Karpas-422 (cell line): ENCODE results near the gene ZNF784. TPM values are rescaled to one million over a fixed set of nuclear protein-coding genes. Genes with fewer than 3 reads are reported as not detected.

Experiments
- DNase-seq: peaks from one replicate; pipeline ENCODE4 v3.0.0-alpha.2; 2015
- H2AFZ ChIP-seq: fragments of 200-600 bp; sonication (generic); 2 replicates; pipeline ENCODE4 v1.6.1; 2014; ENCODE audit warnings: antibody characterized with exemption, low read length, mixed read lengths
- H3K27ac ChIP-seq: fragments of 200-600 bp; sonication (generic); 2 replicates; pipeline ENCODE4 v1.5.1; 2014; ENCODE audit warnings: mild to moderate bottlenecking, low read length, moderate library complexity
- H3K27me3 ChIP-seq: fragments of 200-600 bp; sonication (generic); 2 replicates; pipeline ENCODE4 v1.6.1; 2014; ENCODE audit warnings: low read length, mixed read lengths
- H3K36me3 ChIP-seq: fragments of 200-600 bp; sonication (generic); 2 replicates; pipeline ENCODE4 v1.6.1; 2014; ENCODE audit warnings: low read length, mixed read lengths; ENCODE audit not compliant: insufficient read depth
- H3K4me1 ChIP-seq: fragments of 200-600 bp; sonication (generic); 2 replicates; pipeline ENCODE4 v1.6.1; 2014; ENCODE audit warnings: mild to moderate bottlenecking, low read length, mixed read lengths
- H3K4me2 ChIP-seq: fragments of 200-600 bp; sonication (generic); 2 replicates; pipeline ENCODE4 v1.6.1; 2014; ENCODE audit warnings: low read length, low read depth, mild to moderate bottlenecking; ENCODE audit not compliant: poor library complexity, severe bottlenecking
- H3K4me3 ChIP-seq: fragments of 200-600 bp; sonication (generic); 2 replicates; pipeline ENCODE4 v1.5.1; 2014; ENCODE audit warnings: mild to moderate bottlenecking, antibody characterized with exemption, low read length, mixed read lengths
- H3K79me2 ChIP-seq: fragments of 200-600 bp; sonication (generic); 2 replicates; pipeline ENCODE4 v1.6.1; 2014; ENCODE audit warnings: mild to moderate bottlenecking, low read length, mixed read lengths
- H3K9ac ChIP-seq: fragments of 200-600 bp; sonication (generic); 2 replicates; pipeline ENCODE4 v1.6.0; 2014; ENCODE audit warnings: low read length
- H3K9me2 ChIP-seq: fragments of 200-600 bp; sonication (generic), shearing (Covaris generic); replicated peaks from 2 replicates; pipeline ENCODE4 v1.6.0; 2014; ENCODE audit warnings: mild to moderate bottlenecking, low read length, moderate library complexity; ENCODE audit not compliant: insufficient read depth
- H3K9me3 ChIP-seq: fragments of 300-700, 200-600 bp; sonication (generic); 2 replicates; pipeline ENCODE4 v1.6.1; 2014; ENCODE audit warnings: low read length, mixed read lengths
- H4K20me1 ChIP-seq: fragments of 200-600 bp; sonication (generic); 2 replicates; pipeline ENCODE4 v1.6.1; 2014; ENCODE audit warnings: mild to moderate bottlenecking, antibody characterized with exemption, low read length, low read depth; ENCODE audit not compliant: insufficient read depth
- total RNA-seq: library from RNA; depleted of rRNA; stranded (reverse); fragments of >200 nt; shearing (Covaris generic); gene quantifications from 2 replicates; pipeline ENCODE4 v1.2.3, GENCODE V29; 2014; ENCODE audit warnings: low replicate concordance

The ZNF784 gene
- total RNA-seq, 1 experiment from 2014 or later = 2.8 TPM

DNA sequence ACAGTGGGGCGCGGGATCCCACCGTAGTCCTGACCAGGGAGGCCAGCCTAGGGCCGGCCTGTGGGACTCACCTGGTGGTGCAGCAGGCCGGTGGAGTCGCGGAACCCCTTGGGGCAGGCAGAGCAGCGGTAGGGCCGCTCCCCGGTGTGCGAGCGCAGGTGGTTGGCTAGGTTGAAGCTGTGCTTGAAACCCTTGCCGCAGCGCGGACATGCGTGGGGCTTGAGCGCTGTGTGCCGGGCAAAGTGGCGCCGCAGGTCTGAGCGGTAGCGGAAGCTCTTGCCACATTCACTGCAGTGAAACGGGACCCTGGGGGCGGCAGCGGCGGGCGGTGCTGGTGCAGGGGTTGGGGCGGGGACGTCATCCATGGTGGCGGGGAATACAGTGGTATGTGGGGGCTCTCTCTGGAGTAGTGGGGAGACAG is 26.9 kb downstream of the ZNF784 start:
- H3K27me3 ChIP-seq = no peaks in the 10 kb centered on the region
- H3K9me3 ChIP-seq = no peaks in the 10 kb centered on the region
- no peak overlapping the region for H3K4me3 ChIP-seq
- H3K4me2 ChIP-seq = no peak overlapping the region
- no peak for DNase-seq
- peaks cover 21% of the 10 kb centered on the region for H3K36me3 ChIP-seq
- H3K79me2 ChIP-seq = peaks cover 9% of the 10 kb centered on the region
- H3K9me2 ChIP-seq = no peaks in the 10 kb centered on the region
- no peak overlapping the region for H3K27ac ChIP-seq
- no peak overlapping the region for H2AFZ ChIP-seq
- no peaks in the 10 kb centered on the region for H4K20me1 ChIP-seq
- H3K9ac ChIP-seq = no peak overlapping the region
- peaks cover 16% of the 10 kb centered on the region for H3K4me1 ChIP-seq

DNA sequence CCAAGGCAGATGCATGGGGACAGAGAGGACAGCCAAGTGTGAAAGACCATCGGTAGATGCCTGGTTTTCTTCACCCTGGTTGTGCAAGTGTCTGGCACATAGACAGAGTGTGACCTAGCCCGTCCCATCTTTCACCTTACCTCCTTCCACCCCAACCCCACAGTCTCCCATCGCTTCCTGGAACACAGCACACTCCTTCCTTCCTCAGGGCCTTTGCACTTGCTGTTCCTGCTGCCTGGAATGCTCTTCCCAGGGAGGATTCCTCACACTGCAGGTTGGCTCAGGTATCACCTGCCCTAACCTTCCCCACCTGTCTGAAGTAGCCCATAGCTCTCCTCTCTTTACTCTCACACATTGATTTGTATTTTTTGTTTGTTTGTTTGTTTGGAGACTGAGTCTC is 28.1 kb downstream of the ZNF784 start:
- H3K4me3 ChIP-seq = no peak overlapping the region
- H3K36me3 ChIP-seq = peaks cover 21% of the 10 kb centered on the region

GRCh38 chr19:55594996-55595545 is 29.3 kb downstream of the ZNF784 start:
- Histone ChIP-seq H3K36me3 (peaks cover 21% of the 10 kb centered on the region), H3K4me2 (no peak overlapping the region), H3K79me2 (peaks cover 9% of the 10 kb centered on the region)

More for the DNA sequence above, 28.1 kb downstream of the ZNF784 start:
- no peaks in the 10 kb centered on the region for H3K9me2 ChIP-seq
- DNase-seq = no peak
- peaks cover 16% of the 10 kb centered on the region for H3K4me1 ChIP-seq
- H4K20me1 ChIP-seq = no peaks in the 10 kb centered on the region
- no peaks in the 10 kb centered on the region for H3K9me3 ChIP-seq
- H3K79me2 ChIP-seq = peaks cover 9% of the 10 kb centered on the region
- no peak overlapping the region for H3K4me2 ChIP-seq
- H3K27ac ChIP-seq = no peak overlapping the region
- no peak overlapping the region for H3K9ac ChIP-seq
- H3K27me3 ChIP-seq = no peaks in the 10 kb centered on the region
- H2AFZ ChIP-seq = no peak overlapping the region

DNA sequence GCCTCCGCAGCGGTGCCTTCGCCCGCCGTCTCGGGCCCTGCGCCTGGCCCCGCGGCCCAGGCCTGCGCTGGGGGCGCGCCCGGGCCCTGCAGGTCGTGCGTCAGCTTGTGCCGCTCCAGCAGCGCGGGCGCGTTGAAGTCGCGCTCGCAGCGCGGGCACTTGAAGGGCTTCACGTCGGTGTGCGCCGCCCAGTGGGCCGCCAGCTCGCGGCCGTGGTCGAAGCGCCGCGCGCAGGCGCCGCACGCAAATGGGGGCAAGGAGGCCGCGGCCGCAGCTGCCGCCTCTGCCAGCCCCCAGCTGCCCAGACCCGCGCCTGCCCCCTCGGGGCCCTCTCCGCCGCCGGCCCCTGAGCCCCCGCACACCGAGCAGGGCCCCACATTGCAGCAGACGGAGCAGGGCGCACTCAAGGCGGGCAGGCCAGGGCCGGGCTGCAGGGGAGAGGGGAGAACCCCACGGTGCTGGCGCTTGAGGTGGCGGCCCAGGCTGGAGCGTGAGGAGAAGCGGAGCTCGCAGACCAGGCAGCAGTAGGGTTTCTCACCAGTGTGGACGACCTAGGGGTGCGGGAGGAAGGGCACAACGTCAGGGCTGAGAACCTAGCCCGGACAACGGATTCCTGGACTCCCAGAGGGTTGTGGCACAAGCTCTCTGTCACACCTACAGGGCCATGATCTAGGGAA is 31.1 kb downstream of the ZNF784 start:
- H4K20me1 ChIP-seq = no peaks in the 10 kb centered on the region
- no peaks in the 10 kb centered on the region for H3K27me3 ChIP-seq
- DNase-seq = no peak
- H3K9me2 ChIP-seq = no peaks in the 10 kb centered on the region
- peaks cover 2% of the 10 kb centered on the region for H3K4me1 ChIP-seq
- no peak overlapping the region for H3K9ac ChIP-seq
- no peak overlapping the region for H3K4me3 ChIP-seq
- H3K27ac ChIP-seq = no peak overlapping the region
- no peaks in the 10 kb centered on the region for H3K9me3 ChIP-seq
- H3K4me2 ChIP-seq = no peak overlapping the region
- H2AFZ ChIP-seq = no peak overlapping the region
- peaks cover 5% of the 10 kb centered on the region for H3K79me2 ChIP-seq
- peaks cover 21% of the 10 kb centered on the region for H3K36me3 ChIP-seq

More at GRCh38 chr19:55594996-55595545, 29.3 kb downstream of the ZNF784 start:
- no peak overlapping the region for H3K4me3 ChIP-seq
- H3K9me3 ChIP-seq = no peaks in the 10 kb centered on the region
- no peaks in the 10 kb centered on the region for H3K9me2 ChIP-seq
- H3K27me3 ChIP-seq = no peaks in the 10 kb centered on the region
- no peak overlapping the region for H3K9ac ChIP-seq
- H4K20me1 ChIP-seq = no peaks in the 10 kb centered on the region
- H3K4me1 ChIP-seq = peaks cover 7% of the 10 kb centered on the region
- H2AFZ ChIP-seq = no peak overlapping the region
- DNase-seq = peak; percentile 58
- H3K27ac ChIP-seq = no peak overlapping the region

DNA sequence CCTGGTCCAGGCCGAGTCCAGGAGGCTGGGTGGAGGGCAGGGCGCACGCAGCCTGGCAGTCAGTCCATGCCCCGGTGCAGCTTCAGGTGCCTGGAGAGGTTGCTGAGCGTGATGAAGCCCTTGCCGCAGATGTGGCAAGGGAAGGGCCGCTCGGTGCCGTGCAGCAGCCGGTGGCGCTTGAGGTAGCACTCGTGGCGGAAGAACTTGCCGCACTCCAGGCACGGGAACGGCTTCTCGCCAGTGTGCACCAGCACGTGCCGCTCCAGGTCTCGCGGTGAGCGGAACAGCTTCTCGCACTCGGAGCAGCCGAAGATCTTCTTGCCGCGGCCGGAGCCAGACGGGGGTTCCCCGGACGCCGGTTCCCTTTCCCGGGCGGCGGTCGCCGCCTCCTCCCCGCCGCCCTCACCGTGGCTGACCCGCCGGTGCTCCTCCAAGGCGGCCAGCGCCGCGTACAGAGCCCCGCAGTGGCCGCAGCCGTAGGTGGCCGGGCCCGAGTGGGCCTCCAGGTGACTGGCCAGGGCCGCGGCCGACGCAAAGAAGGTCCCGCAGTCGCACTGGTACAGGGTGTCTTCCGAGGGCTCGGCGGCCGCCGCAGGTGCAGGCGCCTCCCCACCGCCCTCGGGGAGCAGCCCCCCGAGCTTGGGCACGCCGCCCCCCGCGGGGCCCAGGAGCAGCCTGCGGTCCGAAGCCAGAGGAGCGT is 31.8 kb downstream of the ZNF784 start:
- H3K36me3 ChIP-seq = peaks cover 21% of the 10 kb centered on the region
- no peak overlapping the region for H3K4me2 ChIP-seq
- no peak overlapping the region for H2AFZ ChIP-seq
- H3K9ac ChIP-seq = no peak overlapping the region
- no peak overlapping the region for H3K27ac ChIP-seq
- no peaks in the 10 kb centered on the region for H4K20me1 ChIP-seq
- no peaks in the 10 kb centered on the region for H3K9me2 ChIP-seq
- H3K79me2 ChIP-seq = no peaks in the 10 kb centered on the region
- no peak for DNase-seq
- no peak overlapping the region for H3K4me3 ChIP-seq
- H3K4me1 ChIP-seq = no peaks in the 10 kb centered on the region
- H3K27me3 ChIP-seq = no peaks in the 10 kb centered on the region
- H3K9me3 ChIP-seq = no peaks in the 10 kb centered on the region

DNA sequence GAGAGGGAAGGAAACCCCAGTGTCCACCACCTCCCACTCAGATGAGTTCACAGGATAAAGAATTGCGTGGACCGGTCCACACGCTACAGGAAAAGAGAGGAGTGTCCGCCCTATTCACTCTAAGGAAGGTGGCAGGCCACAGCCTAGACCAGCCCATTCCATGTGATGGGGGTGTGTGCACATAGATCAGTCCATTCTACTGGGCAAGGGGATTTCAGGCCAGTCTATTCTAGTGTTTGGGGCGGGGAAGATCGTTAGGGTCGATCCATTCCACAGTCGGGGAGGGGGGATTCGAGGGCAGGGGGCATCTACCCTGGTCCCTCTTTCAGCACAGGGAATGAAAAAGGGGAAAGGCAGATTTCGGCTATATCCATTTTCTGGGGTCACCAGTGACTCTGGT is 32.8 kb downstream of the ZNF784 start:
- Histone ChIP-seq H2AFZ (no peak overlapping the region), H3K4me1 (peaks cover 9% of the 10 kb centered on the region), H3K9me2 (no peaks in the 10 kb centered on the region), H3K36me3 (peaks cover 17% of the 10 kb centered on the region), H3K27ac (no peak overlapping the region), H3K9me3 (no peaks in the 10 kb centered on the region), H3K27me3 (no peaks in the 10 kb centered on the region), H3K4me2 (no peak overlapping the region), H3K4me3 (no peak overlapping the region), H4K20me1 (no peaks in the 10 kb centered on the region), H3K79me2 (no peaks in the 10 kb centered on the region), H3K9ac (no peak overlapping the region)
- no peak for DNase-seq

DNA sequence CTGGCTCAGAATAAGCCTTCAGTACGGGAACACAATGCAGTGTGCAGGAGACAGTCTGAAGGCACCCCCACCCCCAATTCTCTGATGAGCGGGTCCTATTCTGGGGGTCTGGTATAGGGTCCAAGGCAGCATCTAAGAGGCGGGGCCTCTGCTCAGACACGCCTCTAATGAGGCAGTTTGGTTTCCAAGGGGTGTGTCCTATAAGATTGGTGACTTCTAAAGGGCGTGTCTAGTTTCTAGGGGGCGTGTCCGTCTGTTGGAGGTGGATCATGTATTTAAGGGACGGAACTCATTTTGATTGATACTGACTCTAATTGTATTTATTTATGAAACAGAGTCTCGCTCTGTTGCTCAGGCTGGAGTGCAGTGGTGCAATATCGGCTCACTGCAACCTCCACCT is 33.7 kb downstream of the ZNF784 start:
- Histone ChIP-seq H3K27me3 (no peaks in the 10 kb centered on the region), H3K9me2 (no peaks in the 10 kb centered on the region), H3K79me2 (no peaks in the 10 kb centered on the region), H3K9me3 (no peaks in the 10 kb centered on the region), H3K9ac (no peak overlapping the region), H3K4me1 (peaks cover 18% of the 10 kb centered on the region), H3K4me2 (no peak overlapping the region), H3K27ac (no peak overlapping the region), H2AFZ (no peak overlapping the region), H3K4me3 (no peak overlapping the region), H4K20me1 (no peaks in the 10 kb centered on the region), H3K36me3 (peaks cover 8% of the 10 kb centered on the region)
- peak; percentile 92 for DNase-seq

DNA sequence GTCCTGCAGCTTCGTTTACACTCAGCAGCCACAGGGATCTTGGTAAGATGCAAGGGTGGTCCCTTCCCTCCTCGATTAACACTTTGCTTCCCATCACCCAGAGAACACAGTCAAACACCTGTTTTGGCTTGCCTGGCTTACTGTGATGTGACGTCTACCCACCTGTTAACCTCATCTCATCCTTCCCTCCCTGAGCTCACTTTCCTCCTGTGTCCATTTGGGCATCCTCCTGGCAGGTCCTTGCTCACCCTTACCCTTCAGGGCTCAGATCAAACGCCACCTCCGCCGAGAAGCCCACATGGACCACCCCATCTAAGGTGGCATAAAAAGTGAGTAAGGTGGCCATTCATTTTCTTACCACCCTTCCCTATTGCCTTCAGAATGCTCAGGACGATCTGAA is 34.3 kb downstream of the ZNF784 start:
- no peaks in the 10 kb centered on the region for H3K9me2 ChIP-seq
- H3K9me3 ChIP-seq = no peaks in the 10 kb centered on the region
- DNase-seq = no peak
- no peak overlapping the region for H3K4me2 ChIP-seq
- H3K4me1 ChIP-seq = peaks cover 22% of the 10 kb centered on the region
- no peaks in the 10 kb centered on the region for H3K79me2 ChIP-seq
- H3K27ac ChIP-seq = no peak overlapping the region
- no peak overlapping the region for H3K4me3 ChIP-seq
- H3K27me3 ChIP-seq = no peaks in the 10 kb centered on the region
- peaks cover 5% of the 10 kb centered on the region; the same call in 1 of the 2 replicates for H3K36me3 ChIP-seq
- no peak overlapping the region for H2AFZ ChIP-seq
- no peak overlapping the region for H3K9ac ChIP-seq
- H4K20me1 ChIP-seq = no peaks in the 10 kb centered on the region
